GM12878 (cell line): ENCODE results near the gene TADA3.

Experiments
- CTCF ChIP-seq, 3 experiments: IDR thresholded peaks in 2 of 3; conservative IDR thresholded peaks in 1 of 3; 2 replicates each; pipeline ENCODE4 v1.5.1; 2011; ENCODE audit warnings: low read depth in 3 of 3, low read length in 3 of 3, mild to moderate bottlenecking in 3 of 3, control low read depth in 2 of 3, moderate library complexity in 2 of 3, inconsistent platforms in 1 of 3, mixed read lengths in 1 of 3; ENCODE audit not compliant: control insufficient read depth in 2 of 3, insufficient read depth in 1 of 3; ENCODE audit errors: extremely low read depth in 1 of 3
- TARDBP ChIP-seq: IDR thresholded peaks from 2 replicates; pipeline ENCODE4 v1.6.1; 2016; ENCODE audit warnings: borderline replicate concordance

- no peak for TF ChIP-seq TARDBP
- TF ChIP-seq CTCF (IDR thresholded peaks at IDR 0.05 in 2 of 3, conservative IDR thresholded peaks at IDR 0.05 in 1 of 3; ENCODE audit: control insufficient read depth in 2 of 3, extremely low read depth in 1 of 3, insufficient read depth in 1 of 3, low read depth in 3 of 3, low read length in 3 of 3): no peak
These were observed 30.4 kb downstream of the TADA3 start for GRCh38 chr3:9761919-9762318.
